ENCODE data around the gene GPR155.

GPR155 gene

GRCh38 chr2:174403628-174404027, 83.2 kb downstream of the GPR155 start:
- H3K79me2 ChIP-seq (ENCODE audit: insufficient read depth, low read length), result no peaks in the 10 kb centered on the region
- H4K20me1 ChIP-seq (ENCODE audit: insufficient read depth, low read length, poor library complexity, severe bottlenecking), result no peaks in the 10 kb centered on the region
- H3K4me3 ChIP-seq (ENCODE audit: low read length, poor library complexity, severe bottlenecking), result no peak overlapping the region
- no peaks in the 10 kb centered on the region for H3K9me3 ChIP-seq (ENCODE audit: insufficient read depth, low read depth, low read length)
- no peak overlapping the region for H2AFZ ChIP-seq (ENCODE audit: low read length)
- no peak for TF ChIP-seq EZH2phosphoT487 (IDR thresholded peaks at IDR 0.05; ENCODE audit: borderline replicate concordance)
- no peak for TF ChIP-seq CTCF (conservative IDR thresholded peaks at IDR 0.05; ENCODE audit: low read length)
- H3K36me3 ChIP-seq (ENCODE audit: insufficient read depth, low read length), result no peaks in the 10 kb centered on the region
- no peaks in the 10 kb centered on the region for H3K9me2 ChIP-seq (replicated peaks; ENCODE audit: low read depth, low read length)
- H3K4me1 ChIP-seq (ENCODE audit: insufficient read depth, low read length, poor library complexity, severe bottlenecking), result peaks cover 5% of the 10 kb centered on the region
- no peak overlapping the region for H3K4me2 ChIP-seq (ENCODE audit: low read depth, low read length, poor library complexity, severe bottlenecking)
- no peaks in the 10 kb centered on the region for H3K27me3 ChIP-seq (ENCODE audit: insufficient read depth, low read length, poor library complexity, severe bottlenecking)
- no peaks in the 10 kb centered on the region for H3F3A ChIP-seq (ENCODE audit: low read depth)
- no peak overlapping the region for H3K9ac ChIP-seq (ENCODE audit: low read depth, low read length, poor library complexity, severe bottlenecking)

GRCh38 chr2:174400853-174401252, 86.0 kb downstream of the GPR155 start:
- Histone ChIP-seq H3K36me3 (ENCODE audit: insufficient read depth, low read length) (no peaks in the 10 kb centered on the region), H3K4me1 (ENCODE audit: insufficient read depth, low read length, poor library complexity, severe bottlenecking) (peaks cover 13% of the 10 kb centered on the region)
- TF ChIP-seq CTCF (conservative IDR thresholded peaks at IDR 0.05; ENCODE audit: low read length) (no peak), EZH2phosphoT487 (IDR thresholded peaks at IDR 0.05; ENCODE audit: borderline replicate concordance) (no peak)

GRCh38 chr2:174399171-174399570, 87.7 kb downstream of the GPR155 start:
- Histone ChIP-seq H3K79me2 (ENCODE audit: insufficient read depth, low read length) (peaks cover 13% of the 10 kb centered on the region), H3K4me1 (ENCODE audit: insufficient read depth, low read length, poor library complexity, severe bottlenecking) (peaks cover 20% of the 10 kb centered on the region), H3K27me3 (ENCODE audit: insufficient read depth, low read length, poor library complexity, severe bottlenecking) (no peaks in the 10 kb centered on the region), H3K4me3 (ENCODE audit: low read length, poor library complexity, severe bottlenecking) (no peak overlapping the region), H3K4me2 (ENCODE audit: low read depth, low read length, poor library complexity, severe bottlenecking) (no peak overlapping the region), H3K36me3 (ENCODE audit: insufficient read depth, low read length) (no peaks in the 10 kb centered on the region), H3K9me3 (ENCODE audit: insufficient read depth, low read depth, low read length) (no peaks in the 10 kb centered on the region), H3F3A (ENCODE audit: low read depth) (no peaks in the 10 kb centered on the region), H2AFZ (ENCODE audit: low read length) (no peak overlapping the region), H3K9me2 (replicated peaks; ENCODE audit: low read depth, low read length) (no peaks in the 10 kb centered on the region), H4K20me1 (ENCODE audit: insufficient read depth, low read length, poor library complexity, severe bottlenecking) (peaks cover 7% of the 10 kb centered on the region), H3K9ac (ENCODE audit: low read depth, low read length, poor library complexity, severe bottlenecking) (no peak overlapping the region)
- no peak for TF ChIP-seq CTCF (conservative IDR thresholded peaks at IDR 0.05; ENCODE audit: low read length)
- TF ChIP-seq EZH2phosphoT487 (IDR thresholded peaks at IDR 0.05; ENCODE audit: borderline replicate concordance), result no peak

More at GRCh38 chr2:174400853-174401252, 86.0 kb downstream of the GPR155 start:
- Histone ChIP-seq H2AFZ (ENCODE audit: low read length) (no peak overlapping the region), H3K79me2 (ENCODE audit: insufficient read depth, low read length) (no peaks in the 10 kb centered on the region), H3K9ac (ENCODE audit: low read depth, low read length, poor library complexity, severe bottlenecking) (no peak overlapping the region), H4K20me1 (ENCODE audit: insufficient read depth, low read length, poor library complexity, severe bottlenecking) (no peaks in the 10 kb centered on the region), H3K4me3 (ENCODE audit: low read length, poor library complexity, severe bottlenecking) (no peak overlapping the region), H3F3A (ENCODE audit: low read depth) (no peaks in the 10 kb centered on the region), H3K4me2 (ENCODE audit: low read depth, low read length, poor library complexity, severe bottlenecking) (no peak overlapping the region), H3K9me2 (replicated peaks; ENCODE audit: low read depth, low read length) (no peaks in the 10 kb centered on the region), H3K9me3 (ENCODE audit: insufficient read depth, low read depth, low read length) (no peaks in the 10 kb centered on the region), H3K27me3 (ENCODE audit: insufficient read depth, low read length, poor library complexity, severe bottlenecking) (no peaks in the 10 kb centered on the region)

All from Loucy (cell line).